HCT116 (cell line): ENCODE measurements around the gene SLC8A2. TPM values are rescaled to one million over a fixed set of nuclear protein-coding genes. Genes with fewer than 3 reads are reported as not detected.

Experiments
- ATAC-seq: fragments of 200-7000 bp; cut with Tn5 transposase; 2 replicates; pipeline ENCODE4 v1.9.1; 2020; ENCODE audit warnings: mild to moderate bottlenecking, moderate library complexity
- BruUV-seq: library from RNA; stranded (reverse); fragments of 400-500 nt; replicated peaks from 2 replicates; lab custom pipeline; 2021; lab: Mats Ljungman, UMichigan
- CTCF ChIA-PET: fragments of 300-600 bp; sonication (Branson Sonifier 250); formaldehyde crosslinking; loops from one replicate; lab custom pipeline; 2021; ENCODE audit warnings: antibody characterized with exemption; lab: Charles Lee
- POLR2A ChIA-PET: fragments of 300-600, 350-600 bp; sonication (Branson Sonifier 250); formaldehyde crosslinking; loops from one replicate; lab custom pipeline; 2021; ENCODE audit warnings: antibody characterized with exemption; lab: Charles Lee
- RAD21 ChIA-PET, 2 experiments: fragments of 300-600 bp; sonication (Branson Sonifier 250); formaldehyde crosslinking; loops; one replicate each; lab custom pipeline; 2023; ENCODE audit warnings: low total read pairs in 2 of 2; ENCODE audit not compliant: uncharacterized antibody in 2 of 2, unreplicated experiment in 2 of 2, low non-redundant PET in 1 of 2; lab: Charles Lee
- DNase-seq: peaks from one replicate; pipeline ENCODE4 v3.0.0-alpha.2; 2010; ENCODE audit warnings: low read depth, low spot score
- H2AFZ ChIP-seq: fragments of 200-600 bp; shearing (Covaris generic), sonication (generic); 2 replicates; pipeline ENCODE4 v1.6.1; 2017; ENCODE audit warnings: low read depth, mixed run types, mixed read lengths, antibody characterized with exemption, low read length; ENCODE audit not compliant: poor library complexity, severe bottlenecking
- H3K27ac ChIP-seq: 2 replicates; pipeline ENCODE4 v1.5.1; 2012; ENCODE audit warnings: low read depth, low read length
- H3K27me3 ChIP-seq: fragments of 200-600 bp; sonication (generic); 2 replicates; pipeline ENCODE4 v1.6.1; 2016; ENCODE audit warnings: mixed run types, low read length, mixed read lengths; ENCODE audit not compliant: insufficient read depth
- H3K36me3 ChIP-seq, 2 experiments: fragments of 200-500 bp in 1 of 2; fragments of 200-600 bp in 1 of 2; sonication (Bioruptor generic) in 1 of 2; sonication (generic) in 1 of 2; 2 replicates each; pipeline versions ENCODE4 v1.5.1 to v1.6.1; 2014 to 2016; ENCODE audit warnings: low read length in 2 of 2, inconsistent platforms in 1 of 2, mixed read lengths in 1 of 2, mixed run types in 1 of 2; ENCODE audit not compliant: insufficient read depth in 2 of 2, control insufficient read depth in 1 of 2
- H3K4me1 ChIP-seq, 2 experiments: fragments of 200-600 bp in 1 of 2; sonication (generic) in 1 of 2; 2 replicates each; pipeline versions ENCODE4 v1.5.1 to v1.6.1; 2012 to 2017; ENCODE audit warnings: low read length in 2 of 2, inconsistent platforms in 1 of 2, mild to moderate bottlenecking in 1 of 2, mixed read lengths in 1 of 2, mixed run types in 1 of 2, moderate library complexity in 1 of 2; ENCODE audit not compliant: insufficient read depth in 2 of 2, control insufficient read depth in 1 of 2
- H3K4me2 ChIP-seq: fragments of 200-600 bp; sonication (generic); 2 replicates; pipeline ENCODE4 v1.6.1; 2017; ENCODE audit warnings: mixed run types, low read length, mixed read lengths
- H3K4me3 ChIP-seq, 2 experiments: fragments of 200-600 bp in 1 of 2; sonication (generic) in 1 of 2; replicated peaks in 1 of 2; 2 replicates each; pipeline ENCODE4 v1.5.1; 2011 to 2016; ENCODE audit warnings: low read length in 2 of 2, control low read depth in 1 of 2, low read depth in 1 of 2, mild to moderate bottlenecking in 1 of 2, mixed read lengths in 1 of 2, mixed run types in 1 of 2
- H3K79me2 ChIP-seq: fragments of 200-600 bp; sonication (generic); 2 replicates; pipeline ENCODE4 v1.6.1; 2017; ENCODE audit warnings: mild to moderate bottlenecking, mixed run types, low read length, moderate library complexity, mixed read lengths; ENCODE audit not compliant: insufficient read depth
- H3K9ac ChIP-seq: fragments of 200-600 bp; sonication (generic); 2 replicates; pipeline ENCODE4 v1.6.1; 2016; ENCODE audit warnings: low read length, mixed read lengths
- H3K9me2 ChIP-seq: fragments of 200-600 bp; sonication (generic), shearing (Covaris generic); 2 replicates; pipeline ENCODE4 v1.6.1; 2017; ENCODE audit warnings: mixed run types, mild to moderate bottlenecking, moderate library complexity; ENCODE audit not compliant: insufficient read depth
- H3K9me3 ChIP-seq, 2 experiments: fragments of 200-500 bp in 1 of 2; fragments of 200-600 bp in 1 of 2; sonication (Bioruptor generic) in 1 of 2; sonication (generic) in 1 of 2; 2 replicates each; pipeline ENCODE4 v1.6.1; 2014 to 2017; ENCODE audit warnings: low read length in 2 of 2, mixed read lengths in 2 of 2, inconsistent platforms in 1 of 2, low read depth in 1 of 2, mild to moderate bottlenecking in 1 of 2, mixed run types in 1 of 2, moderate library complexity in 1 of 2; ENCODE audit not compliant: control insufficient read depth in 1 of 2, insufficient read depth in 1 of 2
- H4K20me1 ChIP-seq: fragments of 200-600 bp; sonication (generic), shearing (Covaris generic); 2 replicates; pipeline ENCODE4 v1.6.1; 2017; ENCODE audit warnings: mixed run types, mild to moderate bottlenecking, moderate library complexity; ENCODE audit not compliant: insufficient read depth
- CBX3 ChIP-seq: IDR thresholded peaks from 2 replicates; pipeline ENCODE4 v1.6.1; 2012; ENCODE audit warnings: low read depth
- CEBPB ChIP-seq: IDR thresholded peaks from 2 replicates; pipeline ENCODE4 v1.6.1; 2012; ENCODE audit warnings: low read depth
- EGR1 ChIP-seq: IDR thresholded peaks from 2 replicates; pipeline ENCODE4 v1.6.1; 2012; ENCODE audit warnings: low read depth
- ELF1 ChIP-seq: IDR thresholded peaks from 2 replicates; pipeline ENCODE4 v1.6.1; 2012; ENCODE audit warnings: low read depth, borderline replicate concordance
- EZH2phosphoT487 ChIP-seq: fragments of 200-600 bp; IDR thresholded peaks from 2 replicates; pipeline ENCODE4 v1.6.1; 2018; ENCODE audit warnings: antibody characterized with exemption, borderline replicate concordance
- FOSL1 ChIP-seq: IDR thresholded peaks from 2 replicates; pipeline ENCODE4 v1.6.1; 2012; ENCODE audit warnings: low read depth
- JUND ChIP-seq: IDR thresholded peaks from 2 replicates; pipeline ENCODE4 v1.6.1; 2012
- POLR2A ChIP-seq: IDR thresholded peaks from 2 replicates; pipeline ENCODE4 v1.7.0; 2011; ENCODE audit warnings: borderline replicate concordance; ENCODE audit not compliant: insufficient read depth, insufficient read length; ENCODE audit errors: extremely low read depth
- POLR2AphosphoS5 ChIP-seq: IDR thresholded peaks from 2 replicates; pipeline ENCODE4 v1.6.1; 2011; ENCODE audit warnings: mild to moderate bottlenecking, low read depth, low read length, moderate library complexity
- RAD21 ChIP-seq: IDR thresholded peaks from 2 replicates; pipeline ENCODE4 v1.6.1; 2012; ENCODE audit warnings: low read depth, mild to moderate bottlenecking
- SP1 ChIP-seq: IDR thresholded peaks from 2 replicates; pipeline ENCODE4 v1.6.1; 2012; ENCODE audit warnings: low read depth
- SRF ChIP-seq: IDR thresholded peaks from 2 replicates; pipeline ENCODE4 v1.6.1; 2012; ENCODE audit warnings: low read depth
- TCF7L2 ChIP-seq: IDR thresholded peaks from 2 replicates; pipeline ENCODE4 v1.7.0; 2011; ENCODE audit warnings: borderline replicate concordance, inconsistent platforms; ENCODE audit not compliant: insufficient read depth, insufficient read length; ENCODE audit errors: extremely low read depth
- YY1 ChIP-seq: IDR thresholded peaks from 2 replicates; pipeline ENCODE4 v1.6.1; 2011; ENCODE audit warnings: low read length, low read depth, moderate library complexity, mild to moderate bottlenecking; ENCODE audit not compliant: insufficient replicate concordance; ENCODE audit errors: extremely low read depth
- ZFX ChIP-seq: fragments of 450-650 bp; IDR thresholded peaks from 2 replicates; pipeline ENCODE4 v1.6.1; 2017
- ZNF274 ChIP-seq: fragments of 200-500 bp; sonication (Bioruptor generic); IDR thresholded peaks from 2 replicates; pipeline ENCODE4 v1.6.1; 2014; ENCODE audit warnings: mild to moderate bottlenecking, low read depth, low read length, inconsistent platforms
- intact Hi-C: fragments of 100-400 bp; cut with micrococcal nuclease; formaldehyde crosslinking; loops from 2 replicates; pipeline ENCODE4 v1.10.0; 2022
- total RNA-seq: library from RNA; stranded (reverse); gene quantifications from one replicate; pipeline ENCODE4 v1.2.1, GENCODE V29; 2021; ENCODE audit not compliant: unreplicated experiment
- TF ChIP-seq, protein P1 (sequence below), 3 experiments: fragments of 200-600 bp in 1 of 3; sonication (generic) in 1 of 3; IDR thresholded peaks in 2 of 3; conservative IDR thresholded peaks in 1 of 3; 2 replicates each; pipeline ENCODE4 v1.5.1; 2012 to 2017; ENCODE audit warnings: low read depth in 2 of 3, low read length in 2 of 3, antibody characterized with exemption in 1 of 3, borderline replicate concordance in 1 of 3, control low read depth in 1 of 3, mild to moderate bottlenecking in 1 of 3, mixed read lengths in 1 of 3, mixed run types in 1 of 3, moderate library complexity in 1 of 3; ENCODE audit not compliant: insufficient read depth in 1 of 3
- TF ChIP-seq, protein P2 (sequence below): IDR thresholded peaks from 2 replicates; pipeline ENCODE4 v1.6.1; 2011; ENCODE audit warnings: mild to moderate bottlenecking, low read length, moderate library complexity; ENCODE audit not compliant: insufficient replicate concordance; ENCODE audit errors: extremely low read depth

Gene SLC8A2
- total RNA-seq, 1 experiment from 2014 or later = 0.98 TPM

DNA sequence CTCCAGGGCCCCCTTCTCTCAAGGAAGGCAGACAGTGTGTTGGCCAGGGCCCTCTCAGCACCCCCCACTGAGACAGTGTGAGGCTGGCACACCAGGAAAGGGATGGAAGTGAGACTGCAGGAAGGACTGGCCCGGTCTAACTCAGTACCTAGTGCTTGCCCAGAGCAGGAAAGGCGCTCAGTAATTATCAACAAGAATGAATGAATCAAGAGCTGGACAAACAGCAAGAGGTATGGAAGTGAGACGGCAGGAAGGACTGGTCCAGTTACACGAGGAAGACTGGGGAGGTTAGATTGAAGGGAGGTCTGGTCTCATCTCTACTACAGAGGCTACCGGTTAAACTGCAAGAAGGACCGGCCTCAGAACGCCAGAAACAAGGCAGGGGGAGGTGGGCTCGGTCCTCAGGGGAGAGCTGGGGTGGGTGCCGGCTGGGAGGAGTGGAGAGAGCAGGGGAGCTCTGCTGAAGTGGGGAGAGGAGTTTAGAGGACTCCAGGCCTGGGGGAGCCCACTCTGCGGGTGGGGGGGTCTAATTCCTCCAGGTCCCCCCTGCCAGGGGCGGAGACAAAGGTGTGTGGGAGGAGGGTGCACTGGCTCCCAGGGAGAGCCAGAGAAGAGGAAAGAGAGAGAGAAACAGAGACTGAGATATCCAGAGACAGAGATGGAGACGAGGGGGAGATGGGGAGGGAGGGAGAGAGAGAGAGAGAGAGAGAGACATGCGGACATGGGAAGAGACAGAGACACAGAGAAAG is 1.1 kb downstream of the SLC8A2 start:
- Histone ChIP-seq H2AFZ (no peak overlapping the region), H3K9me3 (no peaks in the 10 kb centered on the region), H3K9me2 (no peaks in the 10 kb centered on the region), H4K20me1 (no peaks in the 10 kb centered on the region), H3K9ac (no peak overlapping the region), H3K79me2 (no peaks in the 10 kb centered on the region), H3K36me3 (no peaks in the 10 kb centered on the region), H3K4me3 (no peak overlapping the region), H3K4me2 (no peak overlapping the region), H3K4me1 (peaks cover 0 to 15% of the 10 kb centered on the region in 2 experiments; a peak in 3 of 4 replicates), H3K27ac (no peak overlapping the region), H3K27me3 (peaks cover 34% of the 10 kb centered on the region)
- ATAC-seq = no peak
- DNase-seq = no peak
- POLR2A ChIA-PET = no interaction called here
- TF ChIP-seq CEBPB (no peak), POLR2A (no peak), JUND (no peak), POLR2AphosphoS5 (no peak), SP1 (no peak), FOSL1 (no peak), CBX3 (no peak), TCF7L2 (no peak), ELF1 (no peak), RAD21 (no peak), SRF (no peak), EZH2phosphoT487 (no peak), ZFX (no peak), ZNF274 (no peak), YY1 (no peak), EGR1 (no peak)
- TF ChIP-seq, protein P1, sequence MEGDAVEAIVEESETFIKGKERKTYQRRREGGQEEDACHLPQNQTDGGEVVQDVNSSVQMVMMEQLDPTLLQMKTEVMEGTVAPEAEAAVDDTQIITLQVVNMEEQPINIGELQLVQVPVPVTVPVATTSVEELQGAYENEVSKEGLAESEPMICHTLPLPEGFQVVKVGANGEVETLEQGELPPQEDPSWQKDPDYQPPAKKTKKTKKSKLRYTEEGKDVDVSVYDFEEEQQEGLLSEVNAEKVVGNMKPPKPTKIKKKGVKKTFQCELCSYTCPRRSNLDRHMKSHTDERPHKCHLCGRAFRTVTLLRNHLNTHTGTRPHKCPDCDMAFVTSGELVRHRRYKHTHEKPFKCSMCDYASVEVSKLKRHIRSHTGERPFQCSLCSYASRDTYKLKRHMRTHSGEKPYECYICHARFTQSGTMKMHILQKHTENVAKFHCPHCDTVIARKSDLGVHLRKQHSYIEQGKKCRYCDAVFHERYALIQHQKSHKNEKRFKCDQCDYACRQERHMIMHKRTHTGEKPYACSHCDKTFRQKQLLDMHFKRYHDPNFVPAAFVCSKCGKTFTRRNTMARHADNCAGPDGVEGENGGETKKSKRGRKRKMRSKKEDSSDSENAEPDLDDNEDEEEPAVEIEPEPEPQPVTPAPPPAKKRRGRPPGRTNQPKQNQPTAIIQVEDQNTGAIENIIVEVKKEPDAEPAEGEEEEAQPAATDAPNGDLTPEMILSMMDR (IDR thresholded peaks at IDR 0.05 in 2 of 3, conservative IDR thresholded peaks at IDR 0.05 in 1 of 3; ENCODE audit: borderline replicate concordance in 1 of 3, insufficient read depth in 1 of 3, low read depth in 2 of 3, low read length in 2 of 3) = no peak
- TF ChIP-seq, protein P2, sequence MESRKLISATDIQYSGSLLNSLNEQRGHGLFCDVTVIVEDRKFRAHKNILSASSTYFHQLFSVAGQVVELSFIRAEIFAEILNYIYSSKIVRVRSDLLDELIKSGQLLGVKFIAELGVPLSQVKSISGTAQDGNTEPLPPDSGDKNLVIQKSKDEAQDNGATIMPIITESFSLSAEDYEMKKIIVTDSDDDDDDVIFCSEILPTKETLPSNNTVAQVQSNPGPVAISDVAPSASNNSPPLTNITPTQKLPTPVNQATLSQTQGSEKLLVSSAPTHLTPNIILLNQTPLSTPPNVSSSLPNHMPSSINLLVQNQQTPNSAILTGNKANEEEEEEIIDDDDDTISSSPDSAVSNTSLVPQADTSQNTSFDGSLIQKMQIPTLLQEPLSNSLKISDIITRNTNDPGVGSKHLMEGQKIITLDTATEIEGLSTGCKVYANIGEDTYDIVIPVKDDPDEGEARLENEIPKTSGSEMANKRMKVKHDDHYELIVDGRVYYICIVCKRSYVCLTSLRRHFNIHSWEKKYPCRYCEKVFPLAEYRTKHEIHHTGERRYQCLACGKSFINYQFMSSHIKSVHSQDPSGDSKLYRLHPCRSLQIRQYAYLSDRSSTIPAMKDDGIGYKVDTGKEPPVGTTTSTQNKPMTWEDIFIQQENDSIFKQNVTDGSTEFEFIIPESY = no peak
- no TSS peak for BruUV-seq
- intact Hi-C loops = no loop called here
- CTCF ChIA-PET = no interaction called here
- RAD21 ChIA-PET = no interaction called here
